ENCODE data around the gene DAB2IP.

DNA sequence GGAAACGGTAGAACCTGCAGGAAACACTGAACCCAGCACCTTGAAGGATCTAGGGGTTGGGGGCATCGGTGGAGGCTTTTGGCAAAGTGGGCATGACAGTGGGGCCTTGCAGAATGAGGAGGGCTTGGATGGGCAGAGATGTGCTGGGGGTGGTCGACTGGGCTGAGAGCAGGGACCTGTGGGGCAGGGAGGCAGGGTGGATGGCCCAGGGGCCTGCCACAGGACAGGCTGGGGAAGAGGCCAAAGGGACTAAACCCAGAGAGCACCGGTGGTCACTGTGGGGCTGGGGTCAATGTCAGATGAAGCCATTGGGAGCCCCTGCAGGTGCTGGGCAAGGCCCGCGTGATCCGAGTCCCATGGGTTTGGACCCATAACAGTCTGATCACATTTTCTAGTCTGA is 175.3 kb downstream of the DAB2IP start:
- TF ChIP-seq CTCF (conservative IDR thresholded peaks at IDR 0.05; ENCODE audit: low read depth, low read length): no peak
- no peak for TF ChIP-seq SMC3 (IDR thresholded peaks at IDR 0.05; ENCODE audit: low read depth, low read length)
- no peak for TF ChIP-seq POLR2A (IDR thresholded peaks at IDR 0.05; ENCODE audit: low read depth, low read length)
- no peak for TF ChIP-seq RCOR1 (IDR thresholded peaks at IDR 0.05; ENCODE audit: insufficient replicate concordance, low read length)
- no peak for TF ChIP-seq RAD21 (IDR thresholded peaks at IDR 0.05; ENCODE audit: low read length)
- TF ChIP-seq, protein P1, sequence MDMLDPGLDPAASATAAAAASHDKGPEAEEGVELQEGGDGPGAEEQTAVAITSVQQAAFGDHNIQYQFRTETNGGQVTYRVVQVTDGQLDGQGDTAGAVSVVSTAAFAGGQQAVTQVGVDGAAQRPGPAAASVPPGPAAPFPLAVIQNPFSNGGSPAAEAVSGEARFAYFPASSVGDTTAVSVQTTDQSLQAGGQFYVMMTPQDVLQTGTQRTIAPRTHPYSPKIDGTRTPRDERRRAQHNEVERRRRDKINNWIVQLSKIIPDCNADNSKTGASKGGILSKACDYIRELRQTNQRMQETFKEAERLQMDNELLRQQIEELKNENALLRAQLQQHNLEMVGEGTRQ (IDR thresholded peaks at IDR 0.05; ENCODE audit: low read depth, low read length): no peak
- no peak for TF ChIP-seq RFX5 (IDR thresholded peaks at IDR 0.05; ENCODE audit: low read depth, low read length)
- no peak for TF ChIP-seq NFE2L2 (IDR thresholded peaks at IDR 0.05; ENCODE audit: low read depth, low read length)
- no peak for TF ChIP-seq MXI1 (IDR thresholded peaks at IDR 0.05; ENCODE audit: borderline replicate concordance, low read depth, low read length)
- TF ChIP-seq CEBPB (IDR thresholded peaks at IDR 0.05; ENCODE audit: low read depth, low read length): no peak
- TF ChIP-seq BHLHE40 (IDR thresholded peaks at IDR 0.05; ENCODE audit: low read depth, low read length): no peak
- TF ChIP-seq CHD1 (IDR thresholded peaks at IDR 0.05; ENCODE audit: low read depth, low read length): no peak
- TF ChIP-seq FOS (IDR thresholded peaks at IDR 0.05; ENCODE audit: low read depth, low read length): no peak
- no peak for TF ChIP-seq MAFK (IDR thresholded peaks at IDR 0.05; ENCODE audit: low read depth, low read length)
